WTC11 (cell line): ENCODE data around the gene SLC2A1. TPM values are rescaled to one million over a fixed set of nuclear protein-coding genes. Genes with fewer than 3 reads are reported as not detected.
A peak's percentile ranks its signal among the peaks of the same experiment; 100 is the strongest.

ENCODE experiments used
- ATAC-seq: fragments of 200-7000 bp; cut with Tn5 transposase; 2 replicates; pipeline ENCODE4 v1.10.0; 2021; ENCODE audit warnings: mild to moderate bottlenecking, moderate library complexity
- CTCF ChIA-PET: fragments of 300-600 bp; sonication (Branson Sonifier 250); formaldehyde crosslinking; loops from one replicate; lab custom pipeline; 2021; ENCODE audit warnings: antibody characterized with exemption; lab: Charles Lee
- POLR2A ChIA-PET: fragments of 350-600 bp; sonication (Branson Sonifier 250); formaldehyde crosslinking; loops from one replicate; lab custom pipeline; 2021; ENCODE audit warnings: antibody characterized with exemption; lab: Charles Lee
- DNase-seq: peaks from one replicate; pipeline ENCODE4 v3.0.0; 2021; ENCODE audit warnings: low spot score
- H3K27ac Mint-ChIP-seq: 2 replicates; pipeline ENCODE4 v1.8.0; 2021; ENCODE audit warnings: mixed read lengths
- H3K27me3 Mint-ChIP-seq: 2 replicates; pipeline ENCODE4 v1.8.0; 2021; ENCODE audit warnings: low read depth, mild to moderate bottlenecking, moderate library complexity, mixed read lengths
- H3K36me3 Mint-ChIP-seq: 2 replicates; pipeline ENCODE4 v1.8.0; 2021; ENCODE audit warnings: mixed read lengths
- H3K4me1 Mint-ChIP-seq: 2 replicates; pipeline ENCODE4 v1.8.0; 2022; ENCODE audit warnings: mixed read lengths
- H3K4me3 Mint-ChIP-seq: 2 replicates; pipeline ENCODE4 v1.8.0; 2021; ENCODE audit warnings: mild to moderate bottlenecking, moderate library complexity, mixed read lengths
- H3K9me3 Mint-ChIP-seq: 2 replicates; pipeline ENCODE4 v1.8.0; 2021; ENCODE audit warnings: mixed read lengths
- CDX4 ChIP-seq: fragments of 250-450 bp; sonication (Bioruptor Pico); IDR thresholded peaks from 2 replicates; pipeline ENCODE4 v1.9.0; 2021; ENCODE audit warnings: moderate library complexity, mild to moderate bottlenecking, inconsistent platforms, borderline replicate concordance
- ETV6 ChIP-seq: sonication (generic); formaldehyde crosslinking; IDR thresholded peaks from 2 replicates; pipeline ENCODE4 v1.8.1; 2022; ENCODE audit warnings: mild to moderate bottlenecking, missing genetic modification reagents
- FOXP4 ChIP-seq: sonication (generic); formaldehyde crosslinking; IDR thresholded peaks from 2 replicates; pipeline ENCODE4 v1.8.0; 2022; ENCODE audit warnings: mild to moderate bottlenecking, missing genetic modification reagents
- HMGXB4 ChIP-seq: sonication (generic); formaldehyde crosslinking; IDR thresholded peaks from 2 replicates; pipeline ENCODE4 v1.8.1; 2023; ENCODE audit warnings: mild to moderate bottlenecking, moderate library complexity, missing genetic modification reagents
- KAT7 ChIP-seq: sonication (generic); formaldehyde crosslinking; IDR thresholded peaks from 2 replicates; pipeline ENCODE4 v1.8.1; 2023; ENCODE audit warnings: missing genetic modification reagents, mild to moderate bottlenecking, borderline replicate concordance
- MYBL2 ChIP-seq: sonication (generic); formaldehyde crosslinking; IDR thresholded peaks from 2 replicates; pipeline ENCODE4 v1.8.1; 2023; ENCODE audit warnings: mild to moderate bottlenecking, moderate library complexity, missing genetic modification reagents
- SP1 ChIP-seq: sonication (generic); formaldehyde crosslinking; conservative IDR thresholded peaks from 2 replicates; pipeline ENCODE4 v1.8.1; 2022; ENCODE audit warnings: missing genetic modification reagents
- STAT6 ChIP-seq: sonication (generic); formaldehyde crosslinking; conservative IDR thresholded peaks from 2 replicates; pipeline ENCODE4 v1.8.1; 2023; ENCODE audit warnings: mild to moderate bottlenecking, low read depth, missing genetic modification reagents, moderate library complexity
- TP53 ChIP-seq: sonication (generic); formaldehyde crosslinking; IDR thresholded peaks from 2 replicates; pipeline ENCODE4 v1.8.1; 2023; ENCODE audit warnings: mild to moderate bottlenecking, missing genetic modification reagents
- ZMAT4 ChIP-seq: fragments of 250-450 bp; sonication (Bioruptor Pico); IDR thresholded peaks from 2 replicates; pipeline ENCODE4 v1.9.0; 2021; ENCODE audit warnings: mild to moderate bottlenecking
- ZNF263 ChIP-seq: sonication (generic); formaldehyde crosslinking; IDR thresholded peaks from 2 replicates; pipeline ENCODE4 v1.8.1; 2022; ENCODE audit warnings: low read depth, mild to moderate bottlenecking, moderate library complexity, missing genetic modification reagents
- ZNF317 ChIP-seq: sonication (generic); formaldehyde crosslinking; IDR thresholded peaks from 2 replicates; pipeline ENCODE4 v1.8.1; 2023; ENCODE audit warnings: low read depth, mild to moderate bottlenecking, moderate library complexity, missing genetic modification reagents, borderline replicate concordance
- total RNA-seq: library from RNA; stranded (reverse); gene quantifications from 3 replicates; pipeline ENCODE4 v1.2.3, GENCODE V29; 2021
- TF ChIP-seq, protein P1 (sequence below): fragments of 250-450 bp; sonication (Bioruptor Pico); IDR thresholded peaks from 2 replicates; pipeline ENCODE4 v2.1.2; 2022; ENCODE audit warnings: mild to moderate bottlenecking, moderate library complexity
- TF ChIP-seq, protein P2 (sequence below): sonication (generic); formaldehyde crosslinking; IDR thresholded peaks from 2 replicates; pipeline ENCODE4 v1.8.1; 2023; ENCODE audit warnings: mild to moderate bottlenecking, missing genetic modification reagents, moderate library complexity

The SLC2A1 gene
- total RNA-seq, 1 experiment from 2014 or later, result 215 TPM

- TF ChIP-seq FOXP4, result no peak
- TF ChIP-seq SP1, result no peak
- no peak for TF ChIP-seq ZMAT4 (CRISPR knock-in tag)
- no peak for TF ChIP-seq TP53 (CRISPR knock-in tag)
- TF ChIP-seq CDX4, result no peak
- TF ChIP-seq ETV6 (CRISPR knock-in tag), result no peak
- TF ChIP-seq ZNF263 (CRISPR knock-in tag), result no peak
- TF ChIP-seq, protein P1, sequence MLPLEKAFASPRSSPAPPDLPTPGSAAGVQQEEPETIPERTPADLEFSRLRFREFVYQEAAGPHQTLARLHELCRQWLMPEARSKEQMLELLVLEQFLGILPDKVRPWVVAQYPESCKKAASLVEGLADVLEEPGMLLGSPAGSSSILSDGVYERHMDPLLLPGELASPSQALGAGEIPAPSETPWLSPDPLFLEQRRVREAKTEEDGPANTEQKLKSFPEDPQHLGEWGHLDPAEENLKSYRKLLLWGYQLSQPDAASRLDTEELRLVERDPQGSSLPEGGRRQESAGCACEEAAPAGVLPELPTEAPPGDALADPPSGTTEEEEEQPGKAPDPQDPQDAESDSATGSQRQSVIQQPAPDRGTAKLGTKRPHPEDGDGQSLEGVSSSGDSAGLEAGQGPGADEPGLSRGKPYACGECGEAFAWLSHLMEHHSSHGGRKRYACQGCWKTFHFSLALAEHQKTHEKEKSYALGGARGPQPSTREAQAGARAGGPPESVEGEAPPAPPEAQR, result no peak
These were observed 22.7 kb downstream of the SLC2A1 start (continued) for GRCh38 chr1:42935971-42936308.

GRCh38 chr1:42935313-42935895 is 23.3 kb downstream of the SLC2A1 start:
- Mint-ChIP-seq H3K36me3 (peaks cover 78% of the 10 kb centered on the region), H3K27ac (peak overlapping the region; percentile 95), H3K27me3 (no peaks in the 10 kb centered on the region), H3K4me1 (peaks cover 86% of the 10 kb centered on the region), H3K9me3 (no peaks in the 10 kb centered on the region)
- CTCF ChIA-PET, result interaction anchor here (1.1 to 4.8 kb wide), 3 partner anchors 11 to 138 kb away, joined by 3 to 33 read pairs (median 3); no protein-coding TSS in a partner anchor
- POLR2A ChIA-PET, result interaction anchor here (2.0 kb wide), 1 partner anchor 12 kb away, joined by 7 read pairs; no protein-coding TSS in a partner anchor
- no peak for DNase-seq
- no peak for ATAC-seq
- TF ChIP-seq KAT7 (CRISPR knock-in tag), result no peak
- no peak for TF ChIP-seq SP1
- TF ChIP-seq STAT6, result no peak
- TF ChIP-seq, all 79 proteins: peak for 0
- no peak overlapping the region for H3K4me3 Mint-ChIP-seq

- Mint-ChIP-seq H3K4me3 (no peak overlapping the region), H3K4me1 (peaks cover 81% of the 10 kb centered on the region), H3K27me3 (no peaks in the 10 kb centered on the region), H3K27ac (peak overlapping the region; percentile 95), H3K36me3 (peaks cover 79% of the 10 kb centered on the region), H3K9me3 (no peaks in the 10 kb centered on the region)
- ChIA-PET POLR2A (interaction anchor here (1.1 kb wide), 1 partner anchor 139 kb away, joined by 4 read pairs; no protein-coding TSS in a partner anchor), CTCF (interaction anchor here (4.8 kb wide), 1 partner anchor 139 kb away, joined by 33 read pairs; no protein-coding TSS in a partner anchor)
- ATAC-seq (no peak), DNase-seq (no peak)
- TF ChIP-seq HMGXB4 (CRISPR knock-in tag) (no peak), MYBL2 (CRISPR knock-in tag) (no peak), FOXP4 (no peak), ZNF317 (no peak)
- TF ChIP-seq, protein P2, sequence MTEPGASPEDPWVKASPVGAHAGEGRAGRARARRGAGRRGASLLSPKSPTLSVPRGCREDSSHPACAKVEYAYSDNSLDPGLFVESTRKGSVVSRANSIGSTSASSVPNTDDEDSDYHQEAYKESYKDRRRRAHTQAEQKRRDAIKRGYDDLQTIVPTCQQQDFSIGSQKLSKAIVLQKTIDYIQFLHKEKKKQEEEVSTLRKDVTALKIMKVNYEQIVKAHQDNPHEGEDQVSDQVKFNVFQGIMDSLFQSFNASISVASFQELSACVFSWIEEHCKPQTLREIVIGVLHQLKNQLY (CRISPR knock-in tag), result no peak
These were observed 23.9 kb downstream of the SLC2A1 start for GRCh38 chr1:42934541-42935312.
